GM19023 (cell line): ENCODE data around the gene BAG5.
A peak's percentile ranks its signal among the peaks of the same experiment; 100 is the strongest.
"Not testable (repeated sequence)": the region's sequence is repeated elsewhere in the genome, so short reads cannot be mapped to it uniquely, and the experiment has no call there.

Source experiments
- ATAC-seq: cut with Tn5 transposase; IDR thresholded peaks from one replicate; pipeline ENCODE4 v1.9.1; 2021; ENCODE audit warnings: mild to moderate bottlenecking, moderate library complexity; ENCODE audit not compliant: unreplicated experiment

The BAG5 gene

GRCh38 chr14:103562429-103563225, at the start of gene BAG5, which contains the start of gene COA8:
TSS of gene BAG5 (minus strand) at chr14:103562657. CDS start at chr14:103561164, 1,493 bp downstream.
TSS of gene COA8 (plus strand) at chr14:103562960. CDS start at chr14:103563002, 42 bp downstream.
- ATAC-seq, result peak; percentile 76

- no peak for ATAC-seq
These were observed 48.8 kb upstream of the BAG5 start for GRCh38 chr14:103611215-103611614.

- not testable (repeated sequence) for ATAC-seq
These were observed 46.6 kb upstream of the BAG5 start for GRCh38 chr14:103609081-103609480.

- no peak for ATAC-seq
These were observed 45.4 kb upstream of the BAG5 start for GRCh38 chr14:103607822-103608221.

GRCh38 chr14:103606963-103607668, 44.7 kb upstream of the BAG5 start:
- peak; percentile 67 for ATAC-seq

- ATAC-seq, result no peak
These were observed 42.2 kb upstream of the BAG5 start for GRCh38 chr14:103604620-103605019.

- ATAC-seq, result no peak
These were observed 38.0 kb upstream of the BAG5 start for GRCh38 chr14:103600503-103600902.

- ATAC-seq, result no peak
These were observed 35.3 kb upstream of the BAG5 start for GRCh38 chr14:103597623-103598377.

- ATAC-seq, result no peak
These were observed 31.8 kb upstream of the BAG5 start for GRCh38 chr14:103594265-103594664.

- ATAC-seq, result peak; percentile 90
These were observed 31.1 kb upstream of the BAG5 start for GRCh38 chr14:103593577-103593976.

GRCh38 chr14:103584326-103584915, 22.0 kb upstream of the BAG5 start:
- no peak for ATAC-seq

GRCh38 chr14:103581954-103582703, 19.7 kb upstream of the BAG5 start:
- ATAC-seq, result no peak

- no peak for ATAC-seq
These were observed 18.7 kb upstream of the BAG5 start for GRCh38 chr14:103581206-103581605.

- ATAC-seq, result no peak
These were observed 16.1 kb upstream of the BAG5 start for GRCh38 chr14:103578401-103579075.

- ATAC-seq, result no peak
These were observed 14.0 kb upstream of the BAG5 start for GRCh38 chr14:103576371-103577024.

- ATAC-seq, result no peak
These were observed 12.3 kb upstream of the BAG5 start for GRCh38 chr14:103574707-103575285.

- no peak for ATAC-seq
These were observed 11.6 kb upstream of the BAG5 start for GRCh38 chr14:103574104-103574503.

- no peak for ATAC-seq
These were observed 7.0 kb upstream of the BAG5 start for GRCh38 chr14:103569408-103569807.

- no peak for ATAC-seq
These were observed 6.5 kb upstream of the BAG5 start for GRCh38 chr14:103568952-103569351.
